GM18511 (cell line): Measurements from ENCODE around the gene PLK5.
A peak's percentile ranks its signal among the peaks of the same experiment; 100 is the strongest.
"Not testable (repeated sequence)": the region's sequence is repeated elsewhere in the genome, so short reads cannot be mapped to it uniquely, and the experiment has no call there.

ENCODE experiments used
- ATAC-seq: cut with Tn5 transposase; IDR thresholded peaks from one replicate; pipeline ENCODE4 v1.9.1; 2021; ENCODE audit warnings: mild to moderate bottlenecking, moderate library complexity; ENCODE audit not compliant: unreplicated experiment

PLK5 gene

GRCh38 chr19:1523412-1524286, at the start of gene PLK5:
PLK5 (plus strand) TSS chr19:1524077; CDS start chr19:1526997, 2,920 bp downstream.
- no peak for ATAC-seq

- no peak for ATAC-seq
Observed at GRCh38 chr19:1474765-1475351, 49.0 kb upstream of the PLK5 start.

GRCh38 chr19:1475751-1476437, 48.0 kb upstream of the PLK5 start:
- ATAC-seq, result no peak

GRCh38 chr19:1477056-1477455, 46.8 kb upstream of the PLK5 start:
- not testable (repeated sequence) for ATAC-seq

- ATAC-seq, result peak; percentile 92
Observed at GRCh38 chr19:1478934-1479707, 44.8 kb upstream of the PLK5 start, which contains the start of gene C19orf25. C19orf25 (minus strand) TSS chr19:1479215; CDS start chr19:1478903, 312 bp downstream.

GRCh38 chr19:1481224-1481892, 42.5 kb upstream of the PLK5 start:
- no peak for ATAC-seq

GRCh38 chr19:1481893-1482360, 42.0 kb upstream of the PLK5 start:
- ATAC-seq, result no peak

GRCh38 chr19:1482361-1483130, 41.3 kb upstream of the PLK5 start:
- ATAC-seq, result no peak

GRCh38 chr19:1483131-1483978, 40.5 kb upstream of the PLK5 start:
- ATAC-seq, result no peak

GRCh38 chr19:1483979-1484428, 39.9 kb upstream of the PLK5 start:
- no peak for ATAC-seq

- ATAC-seq, result no peak
Observed at GRCh38 chr19:1486720-1487575, 36.9 kb upstream of the PLK5 start.

- ATAC-seq, result no peak
Observed at GRCh38 chr19:1487576-1488281, 36.1 kb upstream of the PLK5 start.

GRCh38 chr19:1488282-1488601, 35.6 kb upstream of the PLK5 start:
- no peak for ATAC-seq

- ATAC-seq, result no peak
Observed at GRCh38 chr19:1489463-1490310, 34.2 kb upstream of the PLK5 start.

GRCh38 chr19:1490311-1491113, 33.4 kb upstream of the PLK5 start, which contains the start of gene PCSK4:
PCSK4 (minus strand) TSS chr19:1490350; CDS start chr19:1490346, 4 bp downstream.
- peak; percentile 80 for ATAC-seq
